GM12864 (cell line): ENCODE results near the gene C10orf90.

Experiments
- DNase-seq: peaks from one replicate; pipeline ENCODE4 v3.0.0-alpha.2; 2011; ENCODE audit warnings: low read depth
- H3K4me3 ChIP-seq: 2 replicates; pipeline ENCODE4 v1.5.1; 2011; ENCODE audit warnings: mild to moderate bottlenecking, low read depth, low read length, control low read depth
- TF ChIP-seq, protein P1 (sequence below): IDR thresholded peaks from 2 replicates; pipeline ENCODE4 v1.5.1; 2011; ENCODE audit warnings: low read depth, mild to moderate bottlenecking, moderate library complexity, low read length, control low read depth, inconsistent platforms; ENCODE audit errors: missing control alignments

C10orf90 gene

DNA sequence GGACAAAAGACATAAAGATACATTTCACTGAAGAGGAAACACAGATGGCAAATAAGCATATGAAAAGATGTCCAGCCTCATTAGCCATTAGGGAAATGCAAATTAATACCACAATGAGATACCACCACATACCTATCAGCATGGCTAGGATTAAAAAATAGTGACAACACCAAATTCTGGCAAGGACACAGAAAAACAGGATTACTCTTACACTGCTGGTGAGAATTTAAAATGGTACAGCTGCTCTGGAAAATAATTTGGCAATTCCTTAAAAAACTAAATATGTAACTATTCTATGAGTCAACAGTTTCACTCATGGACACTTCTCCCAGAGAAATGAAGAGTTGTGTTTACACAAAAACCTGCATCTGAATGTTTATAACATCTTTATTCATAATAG lies 121.1 kb downstream of the C10orf90 start:
- no peak overlapping the region for H3K4me3 ChIP-seq
- no peak for DNase-seq
- TF ChIP-seq, protein P1, sequence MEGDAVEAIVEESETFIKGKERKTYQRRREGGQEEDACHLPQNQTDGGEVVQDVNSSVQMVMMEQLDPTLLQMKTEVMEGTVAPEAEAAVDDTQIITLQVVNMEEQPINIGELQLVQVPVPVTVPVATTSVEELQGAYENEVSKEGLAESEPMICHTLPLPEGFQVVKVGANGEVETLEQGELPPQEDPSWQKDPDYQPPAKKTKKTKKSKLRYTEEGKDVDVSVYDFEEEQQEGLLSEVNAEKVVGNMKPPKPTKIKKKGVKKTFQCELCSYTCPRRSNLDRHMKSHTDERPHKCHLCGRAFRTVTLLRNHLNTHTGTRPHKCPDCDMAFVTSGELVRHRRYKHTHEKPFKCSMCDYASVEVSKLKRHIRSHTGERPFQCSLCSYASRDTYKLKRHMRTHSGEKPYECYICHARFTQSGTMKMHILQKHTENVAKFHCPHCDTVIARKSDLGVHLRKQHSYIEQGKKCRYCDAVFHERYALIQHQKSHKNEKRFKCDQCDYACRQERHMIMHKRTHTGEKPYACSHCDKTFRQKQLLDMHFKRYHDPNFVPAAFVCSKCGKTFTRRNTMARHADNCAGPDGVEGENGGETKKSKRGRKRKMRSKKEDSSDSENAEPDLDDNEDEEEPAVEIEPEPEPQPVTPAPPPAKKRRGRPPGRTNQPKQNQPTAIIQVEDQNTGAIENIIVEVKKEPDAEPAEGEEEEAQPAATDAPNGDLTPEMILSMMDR = no peak

DNA sequence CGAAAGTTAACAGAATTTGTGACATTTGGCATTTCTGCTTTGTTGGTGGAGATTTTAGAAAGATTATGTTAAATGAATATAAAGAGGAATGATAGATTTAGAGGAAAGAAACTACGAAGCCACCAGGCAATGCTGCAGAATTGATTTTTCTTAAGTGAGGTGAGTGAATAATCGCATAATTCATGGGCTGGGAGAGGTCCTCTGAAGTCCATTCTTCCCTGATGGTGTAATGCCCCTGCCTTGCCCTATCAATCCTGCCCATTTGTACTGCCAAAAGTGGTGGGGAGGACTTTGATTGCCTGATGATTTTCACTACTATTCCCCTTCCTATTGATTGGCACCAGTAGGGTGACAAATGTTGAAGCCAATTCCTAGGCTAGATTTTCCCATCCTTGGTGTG lies 125.9 kb downstream of the C10orf90 start:
- no peak overlapping the region for H3K4me3 ChIP-seq
- TF ChIP-seq, protein P1 = no peak
- no peak for DNase-seq

DNA sequence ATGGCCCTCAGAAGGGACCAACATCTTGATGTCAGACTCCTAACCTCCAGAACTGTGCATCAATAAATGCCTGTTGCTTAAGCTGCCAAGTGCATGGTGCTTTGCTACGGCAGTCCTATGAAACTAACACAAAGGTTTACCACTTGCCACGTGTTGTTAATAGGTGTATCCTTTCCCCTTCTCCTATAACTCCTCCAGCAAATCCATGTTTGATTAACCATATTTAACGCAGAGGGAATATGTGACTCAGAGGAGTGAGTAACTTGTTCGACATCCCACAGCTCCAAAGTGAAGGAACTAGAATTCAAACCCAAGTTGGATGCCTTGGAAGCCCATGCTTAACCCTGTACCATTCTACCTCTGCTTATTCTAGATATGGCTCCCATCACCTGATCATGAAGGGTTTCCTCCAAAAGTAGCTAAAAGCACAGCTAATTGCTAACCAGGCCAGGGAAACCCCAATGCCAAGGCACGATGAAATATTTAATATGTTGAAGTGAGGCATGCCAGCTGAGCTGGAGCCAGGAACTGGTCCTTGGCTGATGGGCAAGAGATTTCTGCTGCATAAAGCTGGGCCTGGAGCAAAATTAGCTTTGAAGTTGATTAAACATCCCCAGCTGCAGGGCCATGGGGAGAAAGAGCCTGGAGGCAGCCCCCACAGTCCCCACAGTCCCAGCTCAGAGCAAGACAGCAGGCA lies 131.9 kb downstream of the C10orf90 start:
- TF ChIP-seq, protein P1 = no peak
- no peak for DNase-seq
- H3K4me3 ChIP-seq = no peak overlapping the region

DNA sequence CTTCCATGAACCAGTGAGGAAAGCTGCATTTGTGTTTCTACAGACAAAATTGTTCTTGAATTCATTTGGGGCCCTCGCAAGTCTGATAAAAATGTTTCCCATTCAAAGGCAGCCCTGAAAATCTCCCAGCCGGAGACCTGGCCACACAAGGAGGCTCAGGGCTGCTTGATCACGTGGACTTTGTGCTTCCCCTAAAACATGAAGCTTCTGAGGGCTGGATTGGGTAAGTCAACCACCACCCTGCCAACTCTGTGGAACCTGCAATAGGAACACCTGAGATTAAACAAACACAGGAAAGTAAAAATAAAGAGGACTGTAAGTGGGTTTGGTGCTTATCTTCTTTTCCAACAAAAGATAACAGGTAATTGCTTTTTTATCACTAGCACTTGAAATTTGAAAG lies 133.8 kb downstream of the C10orf90 start:
- H3K4me3 ChIP-seq = no peak overlapping the region
- no peak for DNase-seq
- TF ChIP-seq, protein P1 = no peak

DNA sequence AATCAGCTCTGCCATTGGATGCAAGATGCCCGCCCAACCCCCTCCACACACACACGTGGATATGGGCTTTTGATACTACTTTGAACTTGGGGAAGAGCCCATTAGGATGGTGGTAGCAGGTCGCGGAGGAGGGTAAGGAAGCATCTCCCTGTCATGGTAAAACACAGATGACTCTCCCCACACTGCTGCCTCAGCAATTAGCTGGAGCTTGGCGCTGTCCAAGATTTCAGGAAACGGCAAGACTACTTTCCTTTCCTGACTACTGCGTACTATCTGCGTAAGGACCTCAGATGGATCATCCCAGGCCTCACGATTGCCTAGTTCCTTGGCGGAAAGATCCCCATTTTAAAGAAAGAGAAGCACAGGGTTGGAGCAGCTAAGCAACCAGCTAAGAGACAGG lies 134.3 kb downstream of the C10orf90 start:
- no peak overlapping the region for H3K4me3 ChIP-seq
- no peak for DNase-seq
- TF ChIP-seq, protein P1 = no peak

DNA sequence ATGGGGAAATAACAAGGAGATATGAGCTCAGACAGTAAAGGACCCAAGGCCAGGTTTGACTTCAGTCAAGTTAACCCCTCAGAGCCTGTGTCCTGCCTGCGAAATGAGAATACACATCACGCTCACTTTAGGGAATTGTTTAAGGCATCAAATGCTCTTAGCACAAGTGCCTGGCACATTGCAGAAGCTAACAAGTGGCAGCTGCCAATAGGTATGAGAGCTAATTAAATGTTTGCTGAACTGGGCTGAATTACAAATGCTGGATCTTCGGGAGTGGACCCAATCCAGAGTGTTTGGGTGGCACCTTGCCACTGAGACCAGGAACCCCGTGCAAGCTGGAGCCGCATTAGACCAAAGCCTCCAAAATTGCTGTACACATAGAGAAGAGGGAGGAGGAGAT lies 136.8 kb downstream of the C10orf90 start:
- DNase-seq = no peak
- TF ChIP-seq, protein P1 = no peak
- H3K4me3 ChIP-seq = no peak overlapping the region

DNA sequence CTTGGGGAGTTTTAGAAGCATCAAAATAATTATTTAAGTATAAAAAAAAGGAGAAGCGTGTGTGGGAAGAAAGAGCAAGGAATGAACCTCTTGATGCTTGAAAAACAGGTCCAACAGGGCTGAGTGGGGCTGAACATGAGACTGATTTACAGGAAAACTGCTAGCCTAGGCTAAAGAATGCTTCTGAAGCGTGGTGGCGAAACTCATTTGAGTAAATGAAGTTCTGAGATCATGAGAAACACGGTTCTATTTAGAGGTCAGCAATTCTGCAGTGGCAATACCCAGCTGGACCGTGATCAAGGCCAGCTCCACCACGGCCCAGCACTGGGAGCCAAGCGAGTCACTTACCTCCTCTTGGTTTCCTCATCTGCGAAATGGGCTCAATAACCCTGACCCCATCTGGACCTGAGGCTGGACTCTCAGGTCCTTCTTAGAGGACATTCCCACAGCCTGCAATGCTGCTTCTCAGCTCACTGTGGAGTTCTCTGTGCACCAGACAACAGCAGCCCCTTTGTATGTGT lies 142.1 kb downstream of the C10orf90 start:
- TF ChIP-seq, protein P1 = no peak
- no peak for DNase-seq
- H3K4me3 ChIP-seq = no peak overlapping the region
